ENCODE measurements around the gene FAM83E.

GRCh38 chr19:48600679-48601417 is 14.0 kb downstream of the FAM83E start:
- TF ChIP-seq CTCF (conservative IDR thresholded peaks at IDR 0.05) (no peak), EZH2 (IDR thresholded peaks at IDR 0.05; ENCODE audit: low read depth) (no peak)

Data from PC-9 (cell line).